Transverse colon (tissue), 4 donors: ENCODE results near the gene ENO2. TPM values are rescaled to one million over a fixed set of nuclear protein-coding genes. Genes with fewer than 3 reads are reported as not detected.

Experiments used
- DNase-seq: peaks from one replicate; pipeline ENCODE4 v3.0.0-alpha.2; 2019
- H3K27ac ChIP-seq, 4 donors: fragments of 200-600 bp; sonication (generic); 2 replicates each; pipeline ENCODE4 v1.5.1; 2016 to 2018; ENCODE audit warnings: inconsistent platforms in 4 of 4
- H3K27me3 ChIP-seq: fragments of 200-600 bp; sonication (generic); 2 replicates; pipeline ENCODE4 v1.5.1; 2017; ENCODE audit warnings: inconsistent platforms
- H3K36me3 ChIP-seq, 4 donors: fragments of 200-600 bp; sonication (generic); 2 replicates each; pipeline ENCODE4 v1.5.1; 2017 to 2019; ENCODE audit warnings: inconsistent platforms in 4 of 4
- H3K4me1 ChIP-seq, 4 donors: fragments of 200-600 bp; sonication (generic); 2 replicates each; pipeline ENCODE4 v1.5.1; 2017 to 2020; ENCODE audit warnings: inconsistent platforms in 4 of 4
- H3K4me3 ChIP-seq, 4 donors: fragments of 200-600 bp; sonication (generic); 1 replicate in 1 of 4; 2 replicates in 3 of 4; pipeline versions ENCODE4 v1.5.1 to v1.6.1; 2017 to 2019; ENCODE audit warnings: inconsistent platforms in 4 of 4
- H3K9me3 ChIP-seq, 2 donors: fragments of 200-600 bp; sonication (generic); 2 replicates each; pipeline ENCODE4 v1.5.1; 2017 to 2019; ENCODE audit warnings: inconsistent platforms in 2 of 2
- EP300 ChIP-seq: sonication (generic); formaldehyde crosslinking; IDR thresholded peaks from one replicate; pipeline ENCODE4 v1.6.1; 2017; ENCODE audit warnings: antibody characterized with exemption, low read depth
- POLR2A ChIP-seq: fragments of 450-650 bp; IDR thresholded peaks from one replicate; pipeline ENCODE4 v1.6.1; 2016; ENCODE audit warnings: antibody characterized with exemption, mild to moderate bottlenecking, moderate library complexity
- POLR2AphosphoS5 ChIP-seq, 3 donors: sonication (generic); formaldehyde crosslinking; IDR thresholded peaks; one replicate each; pipeline ENCODE4 v1.6.1; 2016; ENCODE audit warnings: antibody characterized with exemption in 3 of 3
- WGBS, 2 donors: methylation state at CpG; one replicate each; pipeline ENCODE4 v1.1.5; 2018; ENCODE audit warnings: low coverage in 1 of 2; 5-methylcytosine and 5-hydroxymethylcytosine counted together
- in situ Hi-C, 4 donors: fragments of 200-750 bp; cut with MboI; loops; one replicate each; pipeline versions ENCODE4 v1.15.0 to v1.15.1; 2017; ENCODE audit warnings: low sequenced_read_pairs in 3 of 4, low pct_ligation_motif_present in 1 of 4, low pct_unique_long_range_greater_than_20kb in 1 of 4
- intact Hi-C: fragments of 100-400 bp; cut with DNase I; formaldehyde crosslinking; loops from one replicate; pipeline ENCODE4 v1.15.1; 2023; ENCODE audit warnings: low total_unique reads
- total RNA-seq, 4 donors: library from RNA; depleted of rRNA; stranded (reverse); fragments of >200 nt; gene quantifications; one replicate each; pipeline ENCODE4 v1.1.0, GENCODE V29; 2016
- TF ChIP-seq, protein P1 (sequence below), 5 experiments: fragments of 200-600 bp in 3 of 5; fragments of 450-650 bp in 2 of 5; sonication (generic) in 3 of 5; IDR thresholded peaks; 1 replicate in 2 of 5; 2 replicates in 3 of 5; pipeline ENCODE4 v1.5.1; 2016 to 2017; ENCODE audit warnings: antibody characterized with exemption in 5 of 5, inconsistent platforms in 3 of 5, mild to moderate bottlenecking in 2 of 5, moderate library complexity in 1 of 5

Gene ENO2
- total RNA-seq, 4 donors from 2014 or later: 7.2 to 14.1 (median 9.6) TPM

GRCh38 chr12:6962285-6963015, 48.1 kb downstream of the ENO2 start:
- no peaks in the 10 kb centered on the region for H3K27me3 ChIP-seq
- H3K36me3 ChIP-seq: peaks cover 0 to 16% (median 5%) of the 10 kb centered on the region in 4 donors
- 45% methylated on average over 20 of the region's 25 CpGs; no CpG with 5 or more reads in 1 of the 2 donors for WGBS, 2 donors
- H3K27ac ChIP-seq: peak overlapping the region; percentile 89 to 95 (median 94)
- H3K4me3 ChIP-seq: peak overlapping the region in 3 of 4 donors; percentile 50 to 62 (median 54)
- intact Hi-C loops (loop anchor here (10.0 kb wide), 1 partner anchor 142 kb away; the partner anchor contains the start of gene C1RL), in situ Hi-C loops (no loop called here)
- peak; percentile 89 for DNase-seq
- peaks cover 23 to 68% (median 41%) of the 10 kb centered on the region in 4 donors for H3K4me1 ChIP-seq
- no peaks in the 10 kb centered on the region for H3K9me3 ChIP-seq
- TF ChIP-seq EP300 (peak; percentile 39), POLR2AphosphoS5 (IDR thresholded peaks at IDR 0.05) (peak; percentile 73 to 97 (median 96)), POLR2A (peak; percentile 82)
- TF ChIP-seq, protein P1, sequence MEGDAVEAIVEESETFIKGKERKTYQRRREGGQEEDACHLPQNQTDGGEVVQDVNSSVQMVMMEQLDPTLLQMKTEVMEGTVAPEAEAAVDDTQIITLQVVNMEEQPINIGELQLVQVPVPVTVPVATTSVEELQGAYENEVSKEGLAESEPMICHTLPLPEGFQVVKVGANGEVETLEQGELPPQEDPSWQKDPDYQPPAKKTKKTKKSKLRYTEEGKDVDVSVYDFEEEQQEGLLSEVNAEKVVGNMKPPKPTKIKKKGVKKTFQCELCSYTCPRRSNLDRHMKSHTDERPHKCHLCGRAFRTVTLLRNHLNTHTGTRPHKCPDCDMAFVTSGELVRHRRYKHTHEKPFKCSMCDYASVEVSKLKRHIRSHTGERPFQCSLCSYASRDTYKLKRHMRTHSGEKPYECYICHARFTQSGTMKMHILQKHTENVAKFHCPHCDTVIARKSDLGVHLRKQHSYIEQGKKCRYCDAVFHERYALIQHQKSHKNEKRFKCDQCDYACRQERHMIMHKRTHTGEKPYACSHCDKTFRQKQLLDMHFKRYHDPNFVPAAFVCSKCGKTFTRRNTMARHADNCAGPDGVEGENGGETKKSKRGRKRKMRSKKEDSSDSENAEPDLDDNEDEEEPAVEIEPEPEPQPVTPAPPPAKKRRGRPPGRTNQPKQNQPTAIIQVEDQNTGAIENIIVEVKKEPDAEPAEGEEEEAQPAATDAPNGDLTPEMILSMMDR (IDR thresholded peaks at IDR 0.05): no peak

DNA sequence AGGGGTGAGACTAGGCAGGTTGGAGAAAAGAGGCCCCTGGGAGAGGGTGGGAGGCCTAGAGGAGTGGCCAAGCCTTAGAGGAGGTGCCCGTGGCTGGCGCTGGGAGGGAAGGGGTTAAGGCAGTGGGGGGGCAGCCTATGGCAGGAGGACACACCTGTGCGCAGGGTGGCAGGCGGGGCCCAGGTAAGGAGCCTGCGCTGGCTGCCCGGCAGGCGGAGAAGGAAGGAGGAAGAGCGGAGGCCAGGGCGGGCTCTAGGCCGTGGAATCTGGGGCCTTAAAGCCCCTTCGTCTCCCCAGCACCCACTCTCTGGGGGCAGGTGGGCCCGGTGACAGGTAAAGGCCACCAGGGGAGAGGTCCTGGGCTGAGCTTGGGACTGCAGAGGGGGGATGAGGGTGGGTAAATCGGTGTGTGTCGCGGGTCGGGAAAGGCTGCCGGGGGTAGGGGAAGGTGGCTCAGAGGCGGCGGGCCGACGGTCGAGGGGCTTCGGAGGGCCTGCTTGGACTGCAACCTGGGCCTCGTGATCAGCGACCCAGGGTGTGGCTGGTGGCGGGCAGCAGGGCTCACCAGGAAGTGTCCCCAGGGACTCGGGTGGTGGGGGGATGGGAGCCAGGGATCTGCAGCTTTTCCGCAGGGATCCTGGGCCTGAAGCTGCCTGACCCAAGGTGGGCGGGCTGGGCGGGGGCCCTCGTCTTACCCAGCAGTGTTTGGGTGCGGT, 48.8 kb downstream of the ENO2 start:
- in situ Hi-C loops (no loop called here), intact Hi-C loops (loop anchor here (10.0 kb wide), 1 partner anchor 142 kb away; the partner anchor contains the start of gene C1RL)
- DNase-seq: peak; percentile 95
- TF ChIP-seq POLR2AphosphoS5 (IDR thresholded peaks at IDR 0.05) (peak; percentile 91 to 97 (median 96)), POLR2A (peak; percentile 99), EP300 (no peak)
- TF ChIP-seq, protein P1 (IDR thresholded peaks at IDR 0.05): peak in 2 of 5 experiments; percentile 59 to 85
- peak overlapping the region; percentile 19 to 62 (median 52) for H3K4me3 ChIP-seq
- peaks cover 0 to 18% (median 7%) of the 10 kb centered on the region in 4 donors for H3K36me3 ChIP-seq
- no peaks in the 10 kb centered on the region for H3K9me3 ChIP-seq
- 51% methylated on average over 30 of the region's 32 CpGs; no CpG with 5 or more reads in 1 of the 2 donors for WGBS, 2 donors
- H3K27ac ChIP-seq: peak overlapping the region; percentile 89 to 95 (median 94)
- no peaks in the 10 kb centered on the region for H3K27me3 ChIP-seq
- H3K4me1 ChIP-seq: peaks cover 22 to 65% (median 43%) of the 10 kb centered on the region in 4 donors

DNA sequence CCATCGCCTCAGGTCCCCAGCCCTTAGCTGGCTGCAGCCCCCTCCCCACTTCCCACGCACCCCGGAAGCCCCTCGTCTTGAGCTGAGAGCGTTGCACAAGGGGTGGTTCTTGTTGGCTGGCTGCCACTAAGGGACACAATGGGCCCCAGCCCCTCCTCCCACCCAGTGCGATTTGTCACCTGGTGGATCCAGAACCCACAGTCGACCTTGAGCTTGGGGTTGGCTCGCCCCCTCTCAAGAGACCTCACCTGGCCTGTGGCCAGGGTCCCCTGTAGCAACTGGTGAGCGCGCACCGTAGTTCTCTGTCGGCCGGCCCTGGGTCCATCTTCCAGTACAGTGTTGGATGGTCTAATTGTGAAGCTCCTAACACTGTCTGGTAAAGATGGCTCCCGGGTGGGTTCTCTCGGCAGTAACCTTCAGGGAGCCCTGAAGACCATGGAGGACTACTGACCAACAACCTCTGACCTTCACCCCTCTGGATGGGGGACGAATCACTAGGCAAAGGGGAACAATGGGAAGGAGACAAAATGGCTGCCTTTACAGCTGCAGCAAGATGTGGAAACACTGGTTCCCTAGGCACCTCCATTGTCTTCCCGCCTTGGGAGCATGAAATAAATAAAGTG, 49.5 kb downstream of the ENO2 start:
- 33 to 47% methylated on average over 1 to 16 of the region's 17 CpGs for WGBS, 2 donors
- peaks cover 28 to 69% (median 48%) of the 10 kb centered on the region in 4 donors for H3K4me1 ChIP-seq
- no peak for DNase-seq
- H3K27me3 ChIP-seq: no peaks in the 10 kb centered on the region
- peaks cover 0 to 18% (median 9%) of the 10 kb centered on the region in 4 donors for H3K36me3 ChIP-seq
- in situ Hi-C loops (no loop called here), intact Hi-C loops (loop anchor here (2.0 to 10.0 kb wide), 2 partner anchors 39 to 141 kb away; partner anchors contain the start of gene C1RL)
- H3K4me3 ChIP-seq: peak overlapping the region; percentile 19 to 62 (median 52)
- TF ChIP-seq EP300 (no peak), POLR2AphosphoS5 (IDR thresholded peaks at IDR 0.05) (no peak), POLR2A (no peak)
- TF ChIP-seq, protein P1 (IDR thresholded peaks at IDR 0.05): no peak
- peak overlapping the region; percentile 89 to 95 (median 94) for H3K27ac ChIP-seq
- H3K9me3 ChIP-seq: no peaks in the 10 kb centered on the region
